Thyroid gland (tissue), 4 donors: ENCODE results near the gene ZIC5.

Experiments
- CTCF ChIP-seq, 6 experiments: fragments of 200-600 bp in 3 of 6; fragments of 450-650 bp in 3 of 6; sonication (generic) in 3 of 6; IDR thresholded peaks; one replicate each; pipeline ENCODE4 v1.5.1; 2016 to 2019; ENCODE audit warnings: antibody characterized with exemption in 6 of 6, mild to moderate bottlenecking in 2 of 6, inconsistent platforms in 1 of 6, moderate library complexity in 1 of 6
- POLR2A ChIP-seq, 2 donors: fragments of 450-650 bp; IDR thresholded peaks; one replicate each; pipeline ENCODE4 v1.6.1; 2017; ENCODE audit warnings: antibody characterized with exemption in 2 of 2, mild to moderate bottlenecking in 2 of 2, moderate library complexity in 1 of 2

- no peak for TF ChIP-seq POLR2A (IDR thresholded peaks at IDR 0.05)
- no peak for TF ChIP-seq CTCF (IDR thresholded peaks at IDR 0.05)
Measured at GRCh38 chr13:99972190-99972731, 694 bp upstream of the ZIC5 start.
